SK-N-SH (cell line): ENCODE data around the gene TMEM170A. TPM values are rescaled to one million over a fixed set of nuclear protein-coding genes. Genes with fewer than 3 reads are reported as not detected.
A peak's percentile ranks its signal among the peaks of the same experiment; 100 is the strongest.

Experiments
- CTCF ChIA-PET: fragments of 300-600, 350-600 bp; formaldehyde crosslinking; extraction: SDS; loops from one replicate; lab custom pipeline; 2021; lab: Yijun Ruan, JAX
- POLR2A ChIA-PET: fragments of 350-600 bp; sonication (Branson Sonifier 250); formaldehyde crosslinking; extraction: SDS; loops from one replicate; lab custom pipeline; 2020; ENCODE audit warnings: antibody characterized with exemption, inconsistent platforms; lab: Yijun Ruan, JAX
- DNase-seq: peaks from one replicate; pipeline ENCODE4 v3.0.0; 2012
- H2AFZ ChIP-seq: fragments of 200-600 bp; sonication (generic); 2 replicates; pipeline ENCODE4 v1.8.1; 2016; ENCODE audit warnings: antibody characterized with exemption, mild to moderate bottlenecking, low read depth
- H3F3A ChIP-seq: fragments of 200-600 bp; sonication (generic); replicated peaks from 2 replicates; pipeline ENCODE3; 2016; ENCODE audit warnings: antibody characterized with exemption, mild to moderate bottlenecking; ENCODE audit not compliant: insufficient read depth
- H3K27ac ChIP-seq, 2 experiments: fragments of 200-500 bp in 1 of 2; fragments of 200-600 bp in 1 of 2; sonication (Bioruptor generic) in 1 of 2; sonication (generic), shearing (Covaris generic) in 1 of 2; 2 replicates each; pipeline versions ENCODE4 v1.5.1 to v1.6.1; 2014 to 2016; ENCODE audit warnings: low read depth in 2 of 2, inconsistent platforms in 1 of 2, low read length in 1 of 2, mild to moderate bottlenecking in 1 of 2, mixed read lengths in 1 of 2
- H3K27me3 ChIP-seq: fragments of 200-600 bp; sonication (generic), shearing (Covaris generic); 2 replicates; pipeline ENCODE4 v1.6.1; 2016; ENCODE audit warnings: mixed run types; ENCODE audit not compliant: insufficient read depth
- H3K36me3 ChIP-seq, 2 experiments: fragments of 200-500 bp in 1 of 2; fragments of 200-600 bp in 1 of 2; sonication (Bioruptor generic) in 1 of 2; sonication (generic) in 1 of 2; replicated peaks in 1 of 2; 2 replicates each; pipeline versions ENCODE3 to v1.5.1; 2014 to 2016; ENCODE audit warnings: low read length in 1 of 2, mild to moderate bottlenecking in 1 of 2; ENCODE audit not compliant: insufficient read depth in 2 of 2, control insufficient read depth in 1 of 2
- H3K4me1 ChIP-seq, 2 experiments: fragments of 200-500 bp in 1 of 2; fragments of 200-600 bp in 1 of 2; sonication (Bioruptor generic) in 1 of 2; sonication (generic), shearing (Covaris generic) in 1 of 2; 2 replicates each; pipeline versions ENCODE4 v1.5.1 to v1.6.1; 2014 to 2016; ENCODE audit warnings: low read depth in 1 of 2, low read length in 1 of 2, mixed run types in 1 of 2; ENCODE audit not compliant: insufficient read depth in 2 of 2, control insufficient read depth in 1 of 2
- H3K4me2 ChIP-seq: fragments of 200-600 bp; sonication (generic), shearing (Covaris generic); 2 replicates; pipeline ENCODE4 v1.6.1; 2017; ENCODE audit warnings: mixed run types
- H3K4me3 ChIP-seq, 2 experiments: fragments of 200-500 bp in 1 of 2; fragments of 200-600 bp in 1 of 2; sonication (Bioruptor generic) in 1 of 2; sonication (generic), shearing (Covaris generic) in 1 of 2; 2 replicates each; pipeline versions ENCODE4 v1.5.1 to v1.8.1; 2014 to 2016; ENCODE audit warnings: low read depth in 2 of 2, inconsistent platforms in 1 of 2, low read length in 1 of 2, mild to moderate bottlenecking in 1 of 2, mixed read lengths in 1 of 2, moderate library complexity in 1 of 2
- H3K79me2 ChIP-seq: fragments of 200-600 bp; sonication (generic); 2 replicates; pipeline ENCODE4 v1.8.1; 2017; ENCODE audit warnings: mild to moderate bottlenecking; ENCODE audit not compliant: insufficient read depth
- H3K9ac ChIP-seq: fragments of 200-600 bp; sonication (generic); 2 replicates; pipeline ENCODE4 v1.6.1; 2017; ENCODE audit warnings: mixed run types
- H3K9me2 ChIP-seq: fragments of 200-600 bp; sonication (generic); 2 replicates; pipeline ENCODE4 v1.6.1; 2017; ENCODE audit warnings: mixed run types
- H3K9me3 ChIP-seq: fragments of 200-600 bp; sonication (generic); 2 replicates; pipeline ENCODE4 v1.6.1; 2017; ENCODE audit warnings: mixed run types, mild to moderate bottlenecking, moderate library complexity
- H4K20me1 ChIP-seq: fragments of 200-600 bp; sonication (generic); 2 replicates; pipeline ENCODE4 v1.6.1; 2017; ENCODE audit warnings: mild to moderate bottlenecking, mixed run types; ENCODE audit not compliant: insufficient read depth
- FOSL2 ChIP-seq: IDR thresholded peaks from 2 replicates; pipeline ENCODE4 v1.4.0; 2012; ENCODE audit warnings: low read depth, mild to moderate bottlenecking, moderate library complexity, borderline replicate concordance
- FOXJ3 ChIP-seq: sonication (generic); formaldehyde crosslinking; IDR thresholded peaks from 2 replicates; pipeline ENCODE4 v1.5.1; 2020; ENCODE audit warnings: mild to moderate bottlenecking, missing genetic modification reagents
- FOXM1 ChIP-seq: IDR thresholded peaks from 2 replicates; pipeline ENCODE4 v1.4.0; 2012; ENCODE audit warnings: low read depth, mild to moderate bottlenecking
- GABPA ChIP-seq: IDR thresholded peaks from 2 replicates; pipeline ENCODE4 v1.4.0; 2012; ENCODE audit warnings: low read depth, mild to moderate bottlenecking
- JUND ChIP-seq: IDR thresholded peaks from 2 replicates; pipeline ENCODE4 v1.4.0; 2012
- MXI1 ChIP-seq: IDR thresholded peaks from 2 replicates; pipeline ENCODE4 v1.6.1; 2012; ENCODE audit warnings: mild to moderate bottlenecking, low read depth, low read length, improper control_type of control experiment
- NFIC ChIP-seq: IDR thresholded peaks from 2 replicates; pipeline ENCODE4 v1.4.0; 2012; ENCODE audit warnings: borderline replicate concordance
- RCOR1 ChIP-seq: fragments of 150-350 bp; IDR thresholded peaks from 2 replicates; pipeline ENCODE4 v1.6.1; 2017; ENCODE audit warnings: antibody characterized with exemption, low read length
- REST ChIP-seq: IDR thresholded peaks from 2 replicates; pipeline ENCODE4 v1.6.1; 2012; ENCODE audit warnings: mild to moderate bottlenecking, low read depth, low read length, moderate library complexity
- RXRA ChIP-seq: IDR thresholded peaks from 2 replicates; pipeline ENCODE4 v1.4.0; 2012; ENCODE audit warnings: low read depth, mild to moderate bottlenecking, borderline replicate concordance
- SIN3A ChIP-seq: IDR thresholded peaks from 2 replicates; pipeline ENCODE4 v1.6.1; 2012; ENCODE audit warnings: low read depth, mild to moderate bottlenecking, low read length, moderate library complexity, borderline replicate concordance
- TAF1 ChIP-seq: IDR thresholded peaks from 2 replicates; pipeline ENCODE4 v1.6.1; 2012; ENCODE audit warnings: low read depth, mild to moderate bottlenecking, low read length, moderate library complexity, borderline replicate concordance
- YY1 ChIP-seq: IDR thresholded peaks from 2 replicates; pipeline ENCODE4 v1.4.0; 2012; ENCODE audit warnings: low read depth, mild to moderate bottlenecking
- WGBS: methylation state at CpG from one replicate; pipeline ENCODE4 v1.1.6; 2017; ENCODE audit warnings: low lambda C conversion rate; 5-methylcytosine and 5-hydroxymethylcytosine counted together
- polyA plus RNA-seq, 3 experiments: library from polyadenylated mRNA; depleted of rRNA; stranded (reverse); fragments of >200 nt; gene quantifications; 2 replicates each; pipeline ENCODE4 v1.2.3, GENCODE V29; 2012
- TF ChIP-seq, protein P1 (sequence below): IDR thresholded peaks from 2 replicates; pipeline ENCODE4; 2012
- TF ChIP-seq, protein P2 (sequence below): IDR thresholded peaks from 2 replicates; pipeline ENCODE4 v1.4.0; 2012; ENCODE audit warnings: low read depth, borderline replicate concordance

Gene TMEM170A
- polyA plus RNA-seq, 1 of the 3 experiments (the other 2 are of a cell fraction), result 9.2 TPM

- TF ChIP-seq, protein P1, sequence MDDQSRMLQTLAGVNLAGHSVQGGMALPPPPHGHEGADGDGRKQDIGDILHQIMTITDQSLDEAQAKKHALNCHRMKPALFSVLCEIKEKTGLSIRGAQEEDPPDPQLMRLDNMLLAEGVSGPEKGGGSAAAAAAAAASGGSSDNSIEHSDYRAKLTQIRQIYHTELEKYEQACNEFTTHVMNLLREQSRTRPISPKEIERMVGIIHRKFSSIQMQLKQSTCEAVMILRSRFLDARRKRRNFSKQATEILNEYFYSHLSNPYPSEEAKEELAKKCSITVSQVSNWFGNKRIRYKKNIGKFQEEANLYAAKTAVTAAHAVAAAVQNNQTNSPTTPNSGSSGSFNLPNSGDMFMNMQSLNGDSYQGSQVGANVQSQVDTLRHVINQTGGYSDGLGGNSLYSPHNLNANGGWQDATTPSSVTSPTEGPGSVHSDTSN, result no peak
- peak; percentile 90; the same call in 1 of the 2 replicates for TF ChIP-seq SIN3A
- TF ChIP-seq REST, result no peak
- TF ChIP-seq GABPA, result peak; percentile 79
- no peak for TF ChIP-seq RXRA
- TF ChIP-seq NFIC, result no peak
- TF ChIP-seq, protein P2, sequence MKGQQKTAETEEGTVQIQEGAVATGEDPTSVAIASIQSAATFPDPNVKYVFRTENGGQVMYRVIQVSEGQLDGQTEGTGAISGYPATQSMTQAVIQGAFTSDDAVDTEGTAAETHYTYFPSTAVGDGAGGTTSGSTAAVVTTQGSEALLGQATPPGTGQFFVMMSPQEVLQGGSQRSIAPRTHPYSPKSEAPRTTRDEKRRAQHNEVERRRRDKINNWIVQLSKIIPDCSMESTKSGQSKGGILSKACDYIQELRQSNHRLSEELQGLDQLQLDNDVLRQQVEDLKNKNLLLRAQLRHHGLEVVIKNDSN, result peak; percentile 86
- TF ChIP-seq, all 33 proteins: peak for 11
These were observed 31.4 kb downstream of the TMEM170A start, which contains the start of gene CFDP1 (continued) for GRCh38 chr16:75432828-75433731.

DNA sequence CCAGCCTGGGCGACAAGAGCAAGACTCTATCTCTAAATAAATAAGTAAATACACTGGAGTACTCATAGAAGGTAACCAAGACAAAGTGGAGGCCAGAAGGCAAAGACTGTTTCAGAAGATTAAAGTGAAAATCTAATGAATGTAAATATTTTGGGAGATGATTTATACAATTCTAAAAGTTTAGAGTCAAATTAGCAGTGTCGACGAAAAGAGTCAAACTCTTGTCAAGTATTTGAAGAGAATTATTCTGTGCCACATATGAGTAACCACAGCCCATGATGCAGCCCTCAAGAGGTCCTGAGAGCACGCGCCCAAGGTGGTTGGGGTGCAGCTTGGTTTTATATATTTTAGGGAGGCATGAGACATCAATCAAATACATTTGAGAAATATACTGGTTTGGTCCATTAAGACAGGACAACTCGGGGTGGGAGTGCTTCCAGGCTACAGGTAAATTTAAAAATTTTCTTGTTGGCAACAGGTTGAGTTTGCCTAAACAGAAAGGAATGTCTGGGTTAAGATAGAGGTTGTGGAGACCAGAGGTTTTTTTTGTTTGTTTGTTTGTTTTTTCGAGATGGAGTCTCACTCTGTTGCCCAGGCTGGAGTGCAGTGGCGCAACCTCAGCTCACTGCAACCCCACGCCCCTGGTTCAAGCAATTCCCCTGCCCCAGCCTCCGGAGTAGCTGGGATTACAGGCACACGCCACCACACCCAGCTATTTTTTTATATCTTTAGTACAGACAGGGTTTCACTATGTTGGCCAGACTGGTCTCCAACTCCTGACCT lies 34.7 kb downstream of the TMEM170A start:
- ChIA-PET CTCF (interaction anchor here (0.8 to 1.6 kb wide), 3 partner anchors 9 to 1224 kb away, joined by 3 to 4 read pairs (median 4); no protein-coding TSS in a partner anchor), POLR2A (no interaction called here)
- Histone ChIP-seq H3K4me2 (no peak overlapping the region), H3F3A (peaks cover 13% of the 10 kb centered on the region), H3K4me3 (no peak overlapping the region), H3K9ac (no peak overlapping the region), H3K27ac (no peak overlapping the region), H3K9me3 (no peaks in the 10 kb centered on the region), H4K20me1 (no peaks in the 10 kb centered on the region), H3K4me1 (peaks cover 0 to 10% of the 10 kb centered on the region in 2 experiments; a peak in 2 of 4 replicates), H3K9me2 (no peaks in the 10 kb centered on the region), H3K36me3 (no peaks in the 10 kb centered on the region), H3K27me3 (no peaks in the 10 kb centered on the region), H2AFZ (no peak overlapping the region), H3K79me2 (peaks cover 83% of the 10 kb centered on the region)
- no peak for DNase-seq
- 87% methylated on average over 11 of the region's 11 CpGs for WGBS
- no peak for TF ChIP-seq RXRA
- TF ChIP-seq, protein P1, result no peak
- TF ChIP-seq JUND, result no peak
- TF ChIP-seq RCOR1, result no peak
- no peak for TF ChIP-seq FOSL2
- TF ChIP-seq TAF1, result no peak
- TF ChIP-seq, protein P2, result no peak
- TF ChIP-seq YY1, result no peak
- TF ChIP-seq FOXJ3 (CRISPR knock-in tag), result no peak
- no peak for TF ChIP-seq SIN3A
- TF ChIP-seq MXI1, result no peak
- no peak for TF ChIP-seq FOXM1
